Mesodermal cell (in vitro differentiated cells): ENCODE results near the gene OR6B2.

ENCODE experiments used
- H3K27ac ChIP-seq: 2 replicates; pipeline ENCODE4 v1.7.0; 2013; ENCODE audit warnings: mild to moderate bottlenecking, low read depth, low read length, moderate library complexity; ENCODE audit not compliant: severe bottlenecking
- H3K36me3 ChIP-seq: 2 replicates; pipeline ENCODE4 v1.7.1; 2013; ENCODE audit warnings: mild to moderate bottlenecking, low read length, moderate library complexity; ENCODE audit not compliant: control insufficient read depth, insufficient read depth
- H3K4me1 ChIP-seq: one replicate; pipeline ENCODE4 v1.7.1; 2013; ENCODE audit warnings: mild to moderate bottlenecking, low read length; ENCODE audit not compliant: insufficient read depth, control insufficient read depth, poor library complexity, severe bottlenecking
- H3K4me3 ChIP-seq: 2 replicates; pipeline ENCODE4 v1.7.0; 2013; ENCODE audit warnings: low read length, control low read depth, mild to moderate bottlenecking; ENCODE audit not compliant: insufficient read depth, poor library complexity, severe bottlenecking; ENCODE audit errors: extremely low read depth
- H3K9me3 ChIP-seq: 2 replicates; pipeline ENCODE4 v1.7.1; 2013; ENCODE audit warnings: mild to moderate bottlenecking, low read length, moderate library complexity; ENCODE audit not compliant: control insufficient read depth
- WGBS, 2 experiments: methylation state at CpG; one replicate each; pipeline ENCODE4 v1.1.5; 2013; ENCODE audit warnings: missing lambda C conversion rate in 2 of 2; ENCODE audit not compliant: insufficient coverage in 2 of 2; 5-methylcytosine and 5-hydroxymethylcytosine counted together

Gene OR6B2

GRCh38 chr2:240041363-240041762 is 11.1 kb upstream of the OR6B2 start:
- H3K27ac ChIP-seq: no peak overlapping the region
- H3K4me3 ChIP-seq: no peak overlapping the region
- no peaks in the 10 kb centered on the region for H3K4me1 ChIP-seq
- no peaks in the 10 kb centered on the region for H3K9me3 ChIP-seq
- WGBS, 2 experiments: 87 to 100% methylated on average over 1 to 5 of the region's 6 CpGs
- H3K36me3 ChIP-seq: no peaks in the 10 kb centered on the region

DNA sequence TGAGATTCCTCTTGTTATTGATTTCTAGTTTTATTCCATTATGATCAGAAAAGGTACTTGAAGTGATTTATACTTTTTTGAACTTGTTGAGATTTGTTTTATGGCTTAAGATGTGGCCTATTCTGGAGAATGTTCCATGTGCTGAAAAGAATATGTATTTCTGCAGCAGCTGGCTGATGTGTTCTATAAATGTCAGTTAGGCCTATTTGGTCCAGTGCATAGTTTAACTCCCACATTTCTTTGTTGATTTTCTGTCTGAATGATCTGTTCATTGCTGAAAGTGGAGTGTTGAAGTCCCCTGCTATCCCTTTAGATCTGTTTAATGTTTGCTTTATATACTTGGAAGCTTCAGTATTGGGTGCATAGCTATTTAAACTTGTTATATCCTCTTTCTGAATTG is 7.1 kb upstream of the OR6B2 start:
- Histone ChIP-seq H3K4me3 (no peak overlapping the region), H3K9me3 (no peaks in the 10 kb centered on the region)

GRCh38 chr2:240033330-240033678 is 3.1 kb upstream of the OR6B2 start:
- H3K36me3 ChIP-seq: no peaks in the 10 kb centered on the region
- no peaks in the 10 kb centered on the region for H3K9me3 ChIP-seq
- no peak overlapping the region for H3K4me3 ChIP-seq
- 78 to 92% methylated on average over 2 to 3 of the region's 5 CpGs for WGBS, 2 experiments
- no peak overlapping the region for H3K27ac ChIP-seq
- no peaks in the 10 kb centered on the region for H3K4me1 ChIP-seq

More for the DNA sequence above, 7.1 kb upstream of the OR6B2 start:
- Histone ChIP-seq H3K27ac (no peak overlapping the region), H3K36me3 (no peaks in the 10 kb centered on the region), H3K4me1 (no peaks in the 10 kb centered on the region)

DNA sequence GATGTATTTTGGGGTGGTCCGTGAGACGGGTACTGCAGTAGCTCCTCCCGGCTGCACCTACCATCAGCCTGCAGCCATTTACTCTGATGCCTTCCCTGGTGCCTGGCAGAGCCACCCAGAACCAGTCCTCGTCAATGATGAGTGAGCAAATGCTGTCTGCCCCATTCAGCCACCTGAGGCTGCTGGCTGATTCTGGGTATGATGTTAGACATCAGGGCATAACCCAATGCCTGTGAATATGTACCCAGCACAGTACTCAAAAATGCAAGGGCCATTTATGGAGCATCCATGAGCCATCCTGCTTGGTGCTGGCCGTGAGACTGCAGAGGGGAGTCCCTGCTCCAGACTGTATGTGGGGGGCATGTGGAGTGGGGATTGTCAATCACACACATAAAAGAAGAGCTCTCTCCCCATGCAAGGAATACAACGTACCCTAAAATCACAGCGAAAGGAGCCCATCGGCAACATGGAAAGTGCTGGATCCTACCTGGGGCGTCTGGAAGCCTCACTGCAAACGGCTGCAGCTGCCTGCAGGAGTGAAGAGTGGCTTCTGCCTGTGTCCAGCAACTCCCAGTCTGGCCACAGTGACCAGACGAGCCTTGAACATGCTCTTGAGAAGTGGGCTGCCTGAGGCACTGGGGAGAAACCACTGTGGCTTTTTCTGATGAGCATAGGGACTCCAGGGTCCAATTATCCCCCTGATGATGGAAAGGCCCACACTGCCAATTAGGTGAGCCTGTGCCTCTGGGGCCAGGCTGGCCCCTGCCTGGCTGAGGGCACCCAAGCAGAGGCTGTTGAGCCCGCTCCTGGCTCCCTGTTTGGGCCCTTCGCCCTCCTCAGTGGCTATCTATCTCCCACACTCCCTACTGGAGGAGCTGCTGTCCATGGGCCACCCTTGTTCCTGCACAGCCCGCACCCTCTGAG is 2.4 kb upstream of the OR6B2 start:
- 82 to 93% methylated on average over 12 to 13 of the region's 14 CpGs for WGBS, 2 experiments
- Histone ChIP-seq H3K4me1 (no peaks in the 10 kb centered on the region), H3K9me3 (no peaks in the 10 kb centered on the region), H3K27ac (no peak overlapping the region), H3K4me3 (no peak overlapping the region), H3K36me3 (no peaks in the 10 kb centered on the region)

DNA sequence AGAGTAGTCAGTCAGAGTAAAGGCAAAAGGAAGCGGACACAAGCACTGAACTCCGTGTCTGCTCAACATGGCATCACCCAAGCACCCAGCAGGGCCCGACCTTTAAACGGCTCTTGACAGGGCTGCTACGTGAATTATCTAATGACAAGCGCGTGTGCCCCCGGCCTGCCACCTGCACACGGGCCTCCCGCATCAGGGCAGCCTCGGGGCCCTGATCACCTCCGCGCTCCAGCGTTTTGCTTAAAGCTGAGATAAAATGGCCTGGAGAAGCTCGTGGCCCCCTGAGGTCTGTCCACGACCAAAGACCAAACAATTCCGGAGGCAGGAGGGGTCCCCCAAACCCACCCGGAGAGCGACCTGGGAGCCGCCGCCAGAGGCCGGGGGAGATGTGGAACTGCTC is 5.5 kb downstream of the OR6B2 start:
- H3K27ac ChIP-seq: no peak overlapping the region
- 2 to 3% methylated on average over 14 to 17 of the region's 22 CpGs for WGBS, 2 experiments
- H3K4me1 ChIP-seq: peaks cover 8% of the 10 kb centered on the region
- H3K9me3 ChIP-seq: no peaks in the 10 kb centered on the region
- H3K36me3 ChIP-seq: peaks cover 17% of the 10 kb centered on the region
- peak overlapping the region; percentile 61 for H3K4me3 ChIP-seq

DNA sequence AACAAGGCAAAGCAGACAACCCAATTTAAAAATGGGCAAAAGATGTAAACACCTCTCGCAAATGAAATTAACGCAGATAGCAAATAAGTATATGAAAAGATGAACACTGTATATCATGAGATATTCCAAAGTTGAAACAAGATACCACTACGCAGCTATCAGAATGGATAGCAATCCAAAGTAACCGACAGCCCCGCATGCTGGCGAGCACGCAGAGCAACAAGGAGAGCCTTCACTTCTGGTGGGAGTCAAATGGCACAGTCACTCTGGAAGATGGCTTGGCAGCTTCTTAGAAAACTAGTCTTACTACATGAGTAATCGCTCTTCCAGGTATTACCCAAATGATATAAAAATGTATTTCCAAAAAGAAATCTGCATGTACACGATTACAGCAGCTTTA is 6.4 kb downstream of the OR6B2 start:
- WGBS, 2 experiments: 88 to 94% methylated on average over 4 to 5 of the region's 9 CpGs
- Histone ChIP-seq H3K36me3 (peaks cover 24% of the 10 kb centered on the region), H3K9me3 (no peaks in the 10 kb centered on the region), H3K27ac (no peak overlapping the region), H3K4me1 (peaks cover 8% of the 10 kb centered on the region), H3K4me3 (peak overlapping the region; percentile 61)

DNA sequence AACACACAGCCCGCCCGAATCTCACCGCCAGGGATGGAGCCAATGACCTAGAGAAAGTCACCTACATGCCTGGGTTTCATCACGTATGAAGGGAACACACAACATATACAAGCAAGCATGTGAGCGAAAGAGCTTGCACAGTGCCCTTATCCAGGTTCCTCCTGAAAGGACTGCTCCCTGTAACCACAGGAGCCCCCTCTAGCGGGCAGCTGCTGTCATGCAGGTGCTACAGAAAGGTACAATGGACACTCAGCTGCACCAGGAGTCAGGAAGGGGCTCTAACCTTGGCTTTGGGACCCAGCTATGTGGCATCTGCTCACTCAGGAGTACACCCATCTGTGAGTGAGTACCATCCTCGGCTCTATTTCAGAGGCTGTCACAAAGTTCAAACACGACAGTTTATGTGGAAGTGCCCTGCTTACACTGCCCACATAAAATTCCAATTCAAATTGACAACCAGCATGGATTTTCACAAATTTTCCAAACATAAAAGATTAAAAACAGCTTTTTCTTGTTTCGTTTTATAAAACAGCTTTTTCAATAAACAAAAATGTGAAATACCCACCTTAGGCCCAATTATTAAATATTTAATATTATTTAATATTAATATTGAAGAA is 8.6 kb downstream of the OR6B2 start:
- WGBS, 2 experiments: 53 to 64% methylated on average over 8 of the region's 9 CpGs
- no peak overlapping the region for H3K4me3 ChIP-seq
- H3K36me3 ChIP-seq: peaks cover 46% of the 10 kb centered on the region
- H3K9me3 ChIP-seq: no peaks in the 10 kb centered on the region
- H3K4me1 ChIP-seq: peaks cover 8% of the 10 kb centered on the region
- no peak overlapping the region for H3K27ac ChIP-seq

- no peaks in the 10 kb centered on the region for H3K9me3 ChIP-seq
- 87 to 90% methylated on average over 10 to 11 of the region's 11 CpGs for WGBS, 2 experiments
- H3K4me1 ChIP-seq: no peaks in the 10 kb centered on the region
- H3K36me3 ChIP-seq: peaks cover 76% of the 10 kb centered on the region
- no peak overlapping the region for H3K4me3 ChIP-seq
- H3K27ac ChIP-seq: no peak overlapping the region
Measured at GRCh38 chr2:240018071-240018750, 12.0 kb downstream of the OR6B2 start.

- Histone ChIP-seq H3K4me3 (no peak overlapping the region), H3K36me3 (peaks cover 85% of the 10 kb centered on the region), H3K9me3 (no peaks in the 10 kb centered on the region), H3K4me1 (no peaks in the 10 kb centered on the region), H3K27ac (no peak overlapping the region)
- 92 to 98% methylated on average over 4 to 8 of the region's 9 CpGs for WGBS, 2 experiments
Measured at GRCh38 chr2:240014327-240014726, 15.9 kb downstream of the OR6B2 start.

- H3K9me3 ChIP-seq: no peaks in the 10 kb centered on the region
- H3K36me3 ChIP-seq: peaks cover 85% of the 10 kb centered on the region
- no peak overlapping the region for H3K4me3 ChIP-seq
- 88 to 100% methylated on average over 1 of the region's 1 CpG for WGBS, 2 experiments
- no peaks in the 10 kb centered on the region for H3K4me1 ChIP-seq
- H3K27ac ChIP-seq: no peak overlapping the region
Measured at GRCh38 chr2:240013343-240013742, 16.9 kb downstream of the OR6B2 start.
